Subcutaneous adipose tissue (tissue), 4 donors: ENCODE measurements around the gene PGAP1. TPM values are rescaled to one million over a fixed set of nuclear protein-coding genes. Genes with fewer than 3 reads are reported as not detected.

Experiments
- total RNA-seq, 4 donors: library from RNA; depleted of rRNA; stranded (reverse); fragments of >200 nt; gene quantifications; one replicate each; pipeline ENCODE4 v1.1.0, GENCODE V29; 2016
- TF ChIP-seq, protein P1 (sequence below): fragments of 450-650 bp; IDR thresholded peaks from one replicate; pipeline ENCODE4 v1.5.1; 2016; ENCODE audit warnings: low read depth, mild to moderate bottlenecking, control low read depth, antibody characterized with exemption, moderate library complexity

Gene PGAP1
- total RNA-seq, 4 donors from 2014 or later = 6.6 to 17.0 (median 9.8) TPM

DNA sequence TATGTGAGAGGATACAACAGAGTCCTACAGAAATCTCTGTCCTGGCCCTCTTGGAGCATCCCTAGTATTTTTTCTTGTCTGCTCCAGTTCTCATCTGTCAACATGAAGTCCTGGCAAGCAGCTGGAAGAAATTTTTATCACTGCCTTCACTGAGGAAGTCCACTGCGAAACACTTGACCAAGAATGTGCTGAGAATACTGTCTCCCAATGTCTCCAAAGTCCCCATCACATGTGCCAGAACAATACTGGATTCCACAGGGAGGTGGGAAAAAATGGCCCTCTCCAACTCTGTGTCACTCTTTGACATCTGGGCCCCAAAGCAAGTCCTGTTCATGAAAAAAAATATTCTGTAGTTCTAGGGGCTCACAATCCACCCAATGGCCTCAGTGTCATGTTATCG, 32.8 kb upstream of the PGAP1 start:
- TF ChIP-seq, protein P1, sequence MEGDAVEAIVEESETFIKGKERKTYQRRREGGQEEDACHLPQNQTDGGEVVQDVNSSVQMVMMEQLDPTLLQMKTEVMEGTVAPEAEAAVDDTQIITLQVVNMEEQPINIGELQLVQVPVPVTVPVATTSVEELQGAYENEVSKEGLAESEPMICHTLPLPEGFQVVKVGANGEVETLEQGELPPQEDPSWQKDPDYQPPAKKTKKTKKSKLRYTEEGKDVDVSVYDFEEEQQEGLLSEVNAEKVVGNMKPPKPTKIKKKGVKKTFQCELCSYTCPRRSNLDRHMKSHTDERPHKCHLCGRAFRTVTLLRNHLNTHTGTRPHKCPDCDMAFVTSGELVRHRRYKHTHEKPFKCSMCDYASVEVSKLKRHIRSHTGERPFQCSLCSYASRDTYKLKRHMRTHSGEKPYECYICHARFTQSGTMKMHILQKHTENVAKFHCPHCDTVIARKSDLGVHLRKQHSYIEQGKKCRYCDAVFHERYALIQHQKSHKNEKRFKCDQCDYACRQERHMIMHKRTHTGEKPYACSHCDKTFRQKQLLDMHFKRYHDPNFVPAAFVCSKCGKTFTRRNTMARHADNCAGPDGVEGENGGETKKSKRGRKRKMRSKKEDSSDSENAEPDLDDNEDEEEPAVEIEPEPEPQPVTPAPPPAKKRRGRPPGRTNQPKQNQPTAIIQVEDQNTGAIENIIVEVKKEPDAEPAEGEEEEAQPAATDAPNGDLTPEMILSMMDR = no peak

DNA sequence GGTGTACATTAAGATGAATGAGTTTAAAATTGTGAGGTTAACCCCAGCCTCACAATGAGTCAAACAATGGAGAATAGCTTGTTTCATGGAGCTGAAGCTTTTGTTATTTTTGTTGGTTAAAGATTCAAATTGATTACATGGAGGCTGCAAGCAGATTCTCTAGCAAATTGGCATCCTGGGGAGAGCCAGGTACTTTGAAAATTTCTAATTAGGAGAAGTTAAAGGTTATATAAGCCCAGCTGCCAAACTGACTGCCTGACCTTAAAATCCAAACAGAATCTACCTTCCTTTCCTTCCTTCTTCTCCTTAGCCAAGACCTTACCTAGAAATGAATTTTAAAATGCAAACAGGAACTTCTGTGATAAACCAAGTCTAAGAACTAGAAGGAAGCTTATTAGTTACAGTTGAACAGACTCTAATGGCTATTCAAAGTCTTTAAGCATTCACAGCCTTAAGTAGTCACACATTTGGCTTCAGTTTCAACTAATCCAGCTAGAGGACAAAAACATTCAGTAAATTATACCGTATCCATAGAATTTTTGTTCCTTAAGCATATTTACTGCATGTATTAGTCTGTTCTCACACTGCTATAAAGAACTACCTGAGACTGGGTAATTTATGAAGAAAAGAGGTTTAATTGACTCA, 31.5 kb upstream of the PGAP1 start:
- TF ChIP-seq, protein P1 = no peak

DNA sequence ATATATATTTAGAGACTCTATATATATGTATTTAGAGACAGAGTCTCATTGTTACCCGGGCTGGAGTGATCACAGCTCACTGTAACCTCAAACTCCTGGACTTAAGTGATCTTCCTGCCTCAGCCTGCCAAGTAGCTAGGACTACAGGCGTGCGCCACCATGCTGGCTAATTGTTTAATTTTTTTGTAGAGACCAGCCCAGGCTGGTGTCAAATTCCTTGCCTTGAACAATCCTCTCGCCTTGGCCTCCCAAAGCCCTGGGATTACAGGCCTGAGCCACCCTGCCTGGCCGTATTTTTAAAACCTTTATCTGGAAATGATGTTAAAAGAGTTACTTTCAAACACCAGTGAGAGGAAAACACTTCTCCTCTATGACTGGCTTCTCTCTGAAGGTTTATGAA, 30.9 kb upstream of the PGAP1 start:
- TF ChIP-seq, protein P1 = no peak

DNA sequence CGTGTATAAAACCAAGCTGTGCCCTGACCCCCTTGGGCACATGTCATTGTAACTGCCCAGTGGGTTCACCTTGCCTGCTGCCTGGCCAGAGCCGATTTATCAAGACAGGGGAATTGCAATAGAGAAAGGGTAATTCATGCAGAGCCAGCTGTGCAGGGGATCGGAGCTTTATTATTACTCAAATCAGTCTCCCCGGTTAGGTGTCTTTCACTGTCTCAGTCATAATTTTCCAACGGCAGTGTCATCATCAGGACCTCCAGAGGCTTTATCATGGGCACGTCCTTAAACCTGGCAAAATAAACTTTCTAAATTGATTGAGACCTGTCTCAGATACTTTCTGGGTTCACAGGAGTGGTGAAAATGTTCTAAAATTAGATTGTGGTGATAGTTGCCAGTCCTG, 29.6 kb upstream of the PGAP1 start:
- TF ChIP-seq, protein P1 = no peak

DNA sequence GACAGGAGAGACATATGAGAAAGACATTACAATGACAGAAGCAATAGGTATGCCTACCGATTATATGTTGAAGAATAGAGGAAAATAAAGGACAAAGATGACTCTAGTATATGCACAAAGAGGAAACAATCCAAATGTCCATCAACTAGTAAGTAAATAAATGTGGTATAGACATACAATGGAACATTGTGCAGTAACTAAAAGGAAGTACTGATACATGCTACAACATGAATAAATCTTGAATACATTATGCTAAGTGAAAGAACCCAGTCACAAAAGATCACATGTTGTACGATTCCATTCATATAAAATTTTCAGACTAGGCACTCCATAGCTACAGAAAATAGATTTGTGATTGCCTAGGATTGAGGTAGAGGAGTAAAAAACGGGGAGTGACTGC, 28.5 kb upstream of the PGAP1 start:
- TF ChIP-seq, protein P1 = no peak

DNA sequence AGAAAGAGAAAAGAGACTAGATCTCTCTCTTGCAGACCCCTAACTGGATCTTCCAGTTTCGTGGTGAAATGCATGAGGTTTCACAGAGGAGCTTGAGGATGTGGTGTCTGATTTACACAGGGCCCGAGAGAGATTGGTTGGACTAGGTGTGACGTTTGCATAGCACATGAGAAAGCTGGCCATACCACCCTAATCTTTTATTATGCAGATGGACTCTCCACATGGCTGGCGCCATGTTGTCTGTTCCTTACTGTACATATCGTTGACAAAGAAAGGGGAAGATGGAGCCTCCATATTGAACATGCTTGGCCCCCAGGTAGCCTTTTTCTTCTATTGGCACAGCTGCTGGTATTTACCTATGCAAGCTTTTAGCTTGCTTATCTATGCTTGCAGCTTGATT, 27.5 kb upstream of the PGAP1 start:
- TF ChIP-seq, protein P1 = no peak

DNA sequence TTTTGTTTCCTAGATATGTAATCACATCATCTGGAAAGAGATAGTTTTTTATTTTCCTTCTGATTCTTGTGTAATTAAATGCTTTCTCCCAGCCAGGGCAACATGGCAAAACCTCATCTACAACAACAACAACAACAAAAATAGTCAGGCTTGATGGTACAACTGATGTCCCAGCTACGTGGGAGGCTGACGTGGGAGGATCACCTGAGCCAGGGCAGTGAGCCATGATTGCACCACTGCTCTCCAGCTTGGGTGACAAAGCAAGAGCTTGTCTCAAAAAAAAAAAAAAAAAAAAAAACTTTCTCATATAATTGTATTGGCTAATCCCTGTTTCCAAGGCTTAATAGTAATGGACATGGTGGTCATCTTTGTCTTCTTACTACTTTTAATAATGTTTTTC, 26.4 kb upstream of the PGAP1 start:
- TF ChIP-seq, protein P1 = no peak
